ENCODE data around the gene AKAP10.
"Not testable (repeated sequence)": the region's sequence is repeated elsewhere in the genome, so short reads cannot be mapped to it uniquely, and the experiment has no call there.

AKAP10 gene

DNA sequence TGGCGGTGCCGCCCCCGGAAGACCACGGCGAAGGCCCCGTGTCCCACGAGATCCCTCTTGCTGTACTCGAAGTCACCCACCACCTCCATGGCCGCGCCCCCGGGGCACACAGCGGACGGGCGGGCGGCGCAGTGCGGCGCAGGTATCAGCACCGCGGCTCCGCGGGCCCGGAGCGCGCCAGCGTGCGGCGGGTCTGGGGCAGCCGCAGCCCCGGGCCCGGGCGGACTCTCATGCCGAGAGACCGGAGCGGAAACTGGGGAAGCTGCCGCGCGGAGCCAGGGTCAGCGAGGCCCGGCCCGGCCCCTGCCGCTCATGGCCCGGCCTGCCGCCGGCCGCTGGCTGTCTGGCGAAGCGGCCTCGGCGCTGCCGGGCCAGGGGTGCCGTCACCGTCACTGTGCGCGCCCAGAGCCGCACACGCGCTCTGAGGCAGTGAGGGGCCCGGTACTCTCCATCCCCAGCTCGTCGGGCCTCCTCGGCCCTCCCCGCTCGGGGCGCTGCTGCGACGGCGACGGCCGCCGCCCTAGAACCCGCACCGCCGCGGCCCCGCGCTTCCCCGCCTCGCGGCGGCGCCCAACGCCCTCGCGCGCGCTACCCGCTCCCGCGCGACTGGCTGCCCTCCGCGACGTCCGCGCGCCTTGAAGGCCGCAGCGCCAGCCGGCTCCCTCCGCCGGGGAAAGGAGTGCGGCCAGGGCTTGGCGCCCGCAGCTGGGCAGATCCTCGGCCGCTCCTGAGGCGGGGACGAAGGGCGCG is 110.1 kb downstream of the AKAP10 start, which contains the start of gene ULK2:
ULK2 (minus strand) TSS at position 608 of the 750 bp plus-strand sequence; CDS start at position 89, 519 bp downstream.
- H3K4me1 ChIP-seq (ENCODE audit: control insufficient read depth, insufficient read depth, low read length) = peaks cover 10% of the 10 kb centered on the region
- H3K4me3 ChIP-seq (ENCODE audit: low read length in 2 of 2) = peak within 1 kb of the TSS; percentile 86 to 87
- no peaks in the 10 kb centered on the region for H3K27me3 ChIP-seq (ENCODE audit: control insufficient read depth in 1 of 2, insufficient read depth in 2 of 2, low read length in 2 of 2)
- no peaks in the 10 kb centered on the region for H3K9me3 ChIP-seq (ENCODE audit: control insufficient read depth in 2 of 2, low read length in 2 of 2)
- peak within 1 kb of the TSS; percentile 80 to 83 for H3K9ac ChIP-seq (ENCODE audit: low read length in 2 of 2)
- peak within 1 kb of the TSS; percentile 67 for H3K27ac ChIP-seq (ENCODE audit: low read length)
- H3K36me3 ChIP-seq (ENCODE audit: control insufficient read depth in 2 of 2, insufficient read depth in 2 of 2, low read length in 2 of 2) = no peaks in the 10 kb centered on the region

DNA sequence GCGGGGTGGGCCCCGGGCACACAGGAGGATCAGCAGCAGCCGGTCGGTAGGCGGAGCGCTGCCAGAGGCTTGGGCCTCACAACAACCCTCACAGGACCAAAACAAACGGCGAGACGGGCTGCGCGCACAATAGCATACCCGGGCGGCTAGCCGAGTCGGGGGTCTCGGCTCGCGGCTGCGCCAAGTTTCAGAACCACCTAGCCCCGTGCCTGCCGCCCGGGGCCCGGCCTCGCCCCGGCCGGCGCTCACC is 110.6 kb downstream of the AKAP10 start:
- peak overlapping the region; percentile 80 to 83 for H3K9ac ChIP-seq (ENCODE audit: low read length in 2 of 2)
- peak overlapping the region; percentile 86 to 87 for H3K4me3 ChIP-seq (ENCODE audit: low read length in 2 of 2)
- H3K27me3 ChIP-seq (ENCODE audit: control insufficient read depth in 1 of 2, insufficient read depth in 2 of 2, low read length in 2 of 2) = no peaks in the 10 kb centered on the region
- H3K9me3 ChIP-seq (ENCODE audit: control insufficient read depth in 2 of 2, low read length in 2 of 2) = no peaks in the 10 kb centered on the region
- peaks cover 0 to 4% of the 10 kb centered on the region in 2 donors for H3K36me3 ChIP-seq (ENCODE audit: control insufficient read depth in 2 of 2, insufficient read depth in 2 of 2, low read length in 2 of 2)
- H3K4me1 ChIP-seq (ENCODE audit: control insufficient read depth, insufficient read depth, low read length) = peaks cover 10% of the 10 kb centered on the region
- peak overlapping the region; percentile 67 for H3K27ac ChIP-seq (ENCODE audit: low read length)

DNA sequence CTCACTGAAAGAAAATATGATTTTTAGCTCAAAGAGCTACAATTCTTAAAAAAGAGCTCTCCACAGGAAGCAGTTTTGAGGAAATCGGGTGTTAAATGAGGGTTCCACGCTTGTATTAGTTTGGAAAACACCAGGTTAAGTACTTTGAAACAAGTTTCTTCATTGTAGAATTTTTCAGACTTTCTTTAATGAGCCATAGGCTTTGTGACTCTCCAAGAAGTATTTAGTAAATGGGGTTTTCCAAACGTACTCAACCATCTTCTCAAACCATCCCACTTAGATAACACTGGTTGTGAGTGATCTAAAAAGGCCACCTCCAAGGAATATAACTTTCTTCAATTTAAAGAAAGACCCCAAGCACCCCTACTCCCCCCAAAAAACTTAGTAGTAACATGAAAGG is 112.6 kb downstream of the AKAP10 start:
- Histone ChIP-seq H3K27me3 (ENCODE audit: control insufficient read depth in 1 of 2, insufficient read depth in 2 of 2, low read length in 2 of 2) (no peaks in the 10 kb centered on the region), H3K9me3 (ENCODE audit: control insufficient read depth in 2 of 2, low read length in 2 of 2) (no peaks in the 10 kb centered on the region), H3K4me3 (ENCODE audit: low read length in 2 of 2) (no peak overlapping the region), H3K4me1 (ENCODE audit: control insufficient read depth, insufficient read depth, low read length) (peaks cover 10% of the 10 kb centered on the region), H3K27ac (ENCODE audit: low read length) (no peak overlapping the region), H3K9ac (ENCODE audit: low read length in 2 of 2) (no peak overlapping the region), H3K36me3 (ENCODE audit: control insufficient read depth in 2 of 2, insufficient read depth in 2 of 2, low read length in 2 of 2) (peaks cover 0 to 6% of the 10 kb centered on the region in 2 donors)

DNA sequence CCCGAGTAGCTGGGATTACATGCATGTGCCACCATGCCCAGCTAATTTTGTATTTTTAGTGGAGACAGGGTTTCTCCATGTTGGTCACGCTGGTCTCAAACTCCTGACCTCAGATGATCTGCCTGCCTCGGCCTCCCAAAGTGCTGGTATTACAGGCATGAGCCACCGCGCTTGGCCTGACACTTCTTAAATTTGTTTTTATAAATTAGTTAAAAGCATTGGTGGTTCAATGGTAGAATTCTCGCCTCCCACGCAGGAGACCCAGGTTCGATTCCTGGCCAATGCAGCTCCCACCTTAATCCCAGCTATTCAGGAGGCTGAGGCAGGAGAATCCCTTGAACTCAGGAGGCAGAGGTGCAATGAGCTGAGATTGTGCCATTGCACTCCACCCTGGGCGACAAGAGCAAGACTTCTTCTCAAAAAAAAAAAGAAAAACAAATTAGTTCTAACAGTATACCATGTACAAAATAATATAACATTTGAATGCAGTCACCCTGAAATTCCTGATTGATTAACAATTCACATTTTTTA is 116.9 kb downstream of the AKAP10 start:
- H3K27me3 ChIP-seq (ENCODE audit: control insufficient read depth in 1 of 2, insufficient read depth in 2 of 2, low read length in 2 of 2); H3K27ac ChIP-seq (ENCODE audit: low read length); H3K4me1 ChIP-seq (ENCODE audit: control insufficient read depth, insufficient read depth, low read length); H3K4me3 ChIP-seq (ENCODE audit: low read length in 2 of 2); H3K9me3 ChIP-seq (ENCODE audit: control insufficient read depth in 2 of 2, low read length in 2 of 2); H3K9ac ChIP-seq (ENCODE audit: low read length in 2 of 2): not testable (repeated sequence)
- peaks cover 9 to 17% of the 10 kb centered on the region in 2 donors for H3K36me3 ChIP-seq (ENCODE audit: control insufficient read depth in 2 of 2, insufficient read depth in 2 of 2, low read length in 2 of 2)

DNA sequence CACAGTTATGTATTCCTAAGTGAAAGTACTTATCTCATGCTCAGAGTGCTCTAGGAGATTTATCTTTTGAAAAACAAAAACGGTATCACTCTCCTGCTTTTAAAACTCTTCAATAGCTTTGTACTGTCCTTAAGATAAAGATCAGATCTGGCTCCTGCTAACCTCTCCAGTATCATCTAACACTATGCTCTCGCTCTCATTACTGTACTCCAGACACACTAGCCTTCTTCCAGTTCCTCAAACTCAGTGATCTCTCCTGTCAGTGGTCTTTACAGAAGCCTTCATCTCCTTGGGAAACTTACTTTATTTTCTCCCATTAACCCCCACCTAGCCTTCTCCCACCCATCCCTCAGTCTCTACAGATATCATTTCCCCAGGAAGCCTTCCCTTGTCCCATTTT is 120.0 kb downstream of the AKAP10 start:
- Histone ChIP-seq H3K27me3 (ENCODE audit: control insufficient read depth in 1 of 2, insufficient read depth in 2 of 2, low read length in 2 of 2) (no peaks in the 10 kb centered on the region), H3K9me3 (ENCODE audit: control insufficient read depth in 2 of 2, low read length in 2 of 2) (no peaks in the 10 kb centered on the region), H3K4me1 (ENCODE audit: control insufficient read depth, insufficient read depth, low read length) (no peaks in the 10 kb centered on the region), H3K27ac (ENCODE audit: low read length) (no peak overlapping the region), H3K4me3 (ENCODE audit: low read length in 2 of 2) (no peak overlapping the region), H3K9ac (ENCODE audit: low read length in 2 of 2) (no peak overlapping the region), H3K36me3 (ENCODE audit: control insufficient read depth in 2 of 2, insufficient read depth in 2 of 2, low read length in 2 of 2) (peaks cover 9 to 17% of the 10 kb centered on the region in 2 donors)
